ENCODE measurements around the gene TUBGCP2.

DNA sequence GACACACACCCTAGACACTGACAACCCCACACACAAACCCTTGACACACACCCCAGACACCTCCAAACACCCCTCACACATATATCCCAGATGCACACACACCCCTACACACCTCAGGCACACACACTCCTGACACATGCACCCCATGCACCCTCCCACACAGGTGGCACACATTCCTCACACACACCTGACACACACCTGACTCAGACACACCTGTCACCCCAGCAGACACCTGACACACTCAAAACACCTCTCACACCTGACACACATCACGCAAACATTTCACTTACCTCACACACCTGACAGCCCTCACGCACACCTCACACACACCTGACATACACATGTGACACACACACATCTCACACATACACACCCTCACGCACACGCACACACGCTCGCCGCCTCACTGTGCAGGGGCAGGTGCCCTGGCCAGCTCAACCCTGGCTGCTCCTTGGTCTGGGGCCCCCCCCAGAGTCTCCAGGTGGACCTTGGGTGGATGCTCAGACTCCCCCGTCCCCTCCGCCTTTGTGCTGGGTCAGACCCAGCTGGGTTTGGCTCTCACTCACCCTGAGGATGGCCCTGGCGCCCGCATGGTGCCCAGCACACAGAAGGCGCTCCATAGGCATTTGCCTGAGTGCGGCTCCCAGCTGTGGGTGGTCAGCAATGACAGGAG, 31.2 kb upstream of the TUBGCP2 start:
- TF ChIP-seq, protein P1, sequence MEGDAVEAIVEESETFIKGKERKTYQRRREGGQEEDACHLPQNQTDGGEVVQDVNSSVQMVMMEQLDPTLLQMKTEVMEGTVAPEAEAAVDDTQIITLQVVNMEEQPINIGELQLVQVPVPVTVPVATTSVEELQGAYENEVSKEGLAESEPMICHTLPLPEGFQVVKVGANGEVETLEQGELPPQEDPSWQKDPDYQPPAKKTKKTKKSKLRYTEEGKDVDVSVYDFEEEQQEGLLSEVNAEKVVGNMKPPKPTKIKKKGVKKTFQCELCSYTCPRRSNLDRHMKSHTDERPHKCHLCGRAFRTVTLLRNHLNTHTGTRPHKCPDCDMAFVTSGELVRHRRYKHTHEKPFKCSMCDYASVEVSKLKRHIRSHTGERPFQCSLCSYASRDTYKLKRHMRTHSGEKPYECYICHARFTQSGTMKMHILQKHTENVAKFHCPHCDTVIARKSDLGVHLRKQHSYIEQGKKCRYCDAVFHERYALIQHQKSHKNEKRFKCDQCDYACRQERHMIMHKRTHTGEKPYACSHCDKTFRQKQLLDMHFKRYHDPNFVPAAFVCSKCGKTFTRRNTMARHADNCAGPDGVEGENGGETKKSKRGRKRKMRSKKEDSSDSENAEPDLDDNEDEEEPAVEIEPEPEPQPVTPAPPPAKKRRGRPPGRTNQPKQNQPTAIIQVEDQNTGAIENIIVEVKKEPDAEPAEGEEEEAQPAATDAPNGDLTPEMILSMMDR (IDR thresholded peaks at IDR 0.05 in 2 of 3, conservative IDR thresholded peaks at IDR 0.05 in 1 of 3; ENCODE audit: borderline replicate concordance in 1 of 3, insufficient read depth in 1 of 3, low read depth in 2 of 3, low read length in 2 of 3): no peak
- no peak for TF ChIP-seq RAD21 (IDR thresholded peaks at IDR 0.05; ENCODE audit: low read depth)
- no peak for TF ChIP-seq POLR2AphosphoS5 (IDR thresholded peaks at IDR 0.05; ENCODE audit: low read depth, low read length)
- TF ChIP-seq EGR1 (IDR thresholded peaks at IDR 0.05; ENCODE audit: low read depth): no peak
